Measurements from ENCODE around the gene ENOPH1. TPM values are rescaled to one million over a fixed set of nuclear protein-coding genes. Genes with fewer than 3 reads are reported as not detected.

ENOPH1 gene
- total and polyA plus RNA-seq, 2 of the 13 experiments (the other 11 are each of a cell fraction or from before 2014, with no cell fraction given): 15.5 to 64.3 TPM

DNA sequence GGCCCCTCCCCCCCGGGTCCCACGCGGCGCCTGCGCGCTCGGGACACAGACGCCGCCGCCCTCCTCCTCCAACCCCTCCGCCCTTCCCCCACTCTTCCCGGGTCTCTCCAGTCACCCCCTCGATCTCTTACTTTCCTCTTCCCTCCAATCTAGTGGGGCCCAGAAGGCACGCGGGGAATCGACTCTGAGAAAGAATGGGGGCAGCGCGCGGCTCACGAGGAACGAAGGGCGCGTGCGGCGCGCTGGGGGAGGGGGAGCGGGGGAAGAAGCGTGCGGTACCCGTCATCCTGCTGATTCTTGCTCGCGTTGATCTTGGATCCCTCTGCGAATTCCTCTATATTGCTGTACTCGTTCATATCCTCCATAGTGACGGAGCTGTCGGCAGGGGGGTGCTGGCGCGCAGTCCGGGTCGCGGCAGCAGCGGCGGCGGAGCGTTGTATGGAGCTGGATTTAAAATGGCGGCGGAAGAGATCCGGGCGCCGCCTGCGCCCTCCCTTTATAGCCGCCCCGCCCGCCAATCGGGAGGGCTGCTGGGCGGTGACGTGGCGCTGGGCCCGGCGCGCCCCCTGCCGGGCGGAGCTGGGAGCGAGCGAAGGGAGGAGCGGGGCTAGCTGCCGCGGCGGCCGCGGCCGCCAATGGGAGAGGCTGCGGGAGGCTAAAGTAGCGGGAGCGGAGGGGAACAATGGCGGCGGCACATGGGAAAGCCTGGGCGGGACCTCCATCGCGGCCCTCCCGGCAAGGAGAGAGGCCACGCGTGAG, 1.2 kb upstream of the ENOPH1 start (continued):
- TF ChIP-seq, protein P1, sequence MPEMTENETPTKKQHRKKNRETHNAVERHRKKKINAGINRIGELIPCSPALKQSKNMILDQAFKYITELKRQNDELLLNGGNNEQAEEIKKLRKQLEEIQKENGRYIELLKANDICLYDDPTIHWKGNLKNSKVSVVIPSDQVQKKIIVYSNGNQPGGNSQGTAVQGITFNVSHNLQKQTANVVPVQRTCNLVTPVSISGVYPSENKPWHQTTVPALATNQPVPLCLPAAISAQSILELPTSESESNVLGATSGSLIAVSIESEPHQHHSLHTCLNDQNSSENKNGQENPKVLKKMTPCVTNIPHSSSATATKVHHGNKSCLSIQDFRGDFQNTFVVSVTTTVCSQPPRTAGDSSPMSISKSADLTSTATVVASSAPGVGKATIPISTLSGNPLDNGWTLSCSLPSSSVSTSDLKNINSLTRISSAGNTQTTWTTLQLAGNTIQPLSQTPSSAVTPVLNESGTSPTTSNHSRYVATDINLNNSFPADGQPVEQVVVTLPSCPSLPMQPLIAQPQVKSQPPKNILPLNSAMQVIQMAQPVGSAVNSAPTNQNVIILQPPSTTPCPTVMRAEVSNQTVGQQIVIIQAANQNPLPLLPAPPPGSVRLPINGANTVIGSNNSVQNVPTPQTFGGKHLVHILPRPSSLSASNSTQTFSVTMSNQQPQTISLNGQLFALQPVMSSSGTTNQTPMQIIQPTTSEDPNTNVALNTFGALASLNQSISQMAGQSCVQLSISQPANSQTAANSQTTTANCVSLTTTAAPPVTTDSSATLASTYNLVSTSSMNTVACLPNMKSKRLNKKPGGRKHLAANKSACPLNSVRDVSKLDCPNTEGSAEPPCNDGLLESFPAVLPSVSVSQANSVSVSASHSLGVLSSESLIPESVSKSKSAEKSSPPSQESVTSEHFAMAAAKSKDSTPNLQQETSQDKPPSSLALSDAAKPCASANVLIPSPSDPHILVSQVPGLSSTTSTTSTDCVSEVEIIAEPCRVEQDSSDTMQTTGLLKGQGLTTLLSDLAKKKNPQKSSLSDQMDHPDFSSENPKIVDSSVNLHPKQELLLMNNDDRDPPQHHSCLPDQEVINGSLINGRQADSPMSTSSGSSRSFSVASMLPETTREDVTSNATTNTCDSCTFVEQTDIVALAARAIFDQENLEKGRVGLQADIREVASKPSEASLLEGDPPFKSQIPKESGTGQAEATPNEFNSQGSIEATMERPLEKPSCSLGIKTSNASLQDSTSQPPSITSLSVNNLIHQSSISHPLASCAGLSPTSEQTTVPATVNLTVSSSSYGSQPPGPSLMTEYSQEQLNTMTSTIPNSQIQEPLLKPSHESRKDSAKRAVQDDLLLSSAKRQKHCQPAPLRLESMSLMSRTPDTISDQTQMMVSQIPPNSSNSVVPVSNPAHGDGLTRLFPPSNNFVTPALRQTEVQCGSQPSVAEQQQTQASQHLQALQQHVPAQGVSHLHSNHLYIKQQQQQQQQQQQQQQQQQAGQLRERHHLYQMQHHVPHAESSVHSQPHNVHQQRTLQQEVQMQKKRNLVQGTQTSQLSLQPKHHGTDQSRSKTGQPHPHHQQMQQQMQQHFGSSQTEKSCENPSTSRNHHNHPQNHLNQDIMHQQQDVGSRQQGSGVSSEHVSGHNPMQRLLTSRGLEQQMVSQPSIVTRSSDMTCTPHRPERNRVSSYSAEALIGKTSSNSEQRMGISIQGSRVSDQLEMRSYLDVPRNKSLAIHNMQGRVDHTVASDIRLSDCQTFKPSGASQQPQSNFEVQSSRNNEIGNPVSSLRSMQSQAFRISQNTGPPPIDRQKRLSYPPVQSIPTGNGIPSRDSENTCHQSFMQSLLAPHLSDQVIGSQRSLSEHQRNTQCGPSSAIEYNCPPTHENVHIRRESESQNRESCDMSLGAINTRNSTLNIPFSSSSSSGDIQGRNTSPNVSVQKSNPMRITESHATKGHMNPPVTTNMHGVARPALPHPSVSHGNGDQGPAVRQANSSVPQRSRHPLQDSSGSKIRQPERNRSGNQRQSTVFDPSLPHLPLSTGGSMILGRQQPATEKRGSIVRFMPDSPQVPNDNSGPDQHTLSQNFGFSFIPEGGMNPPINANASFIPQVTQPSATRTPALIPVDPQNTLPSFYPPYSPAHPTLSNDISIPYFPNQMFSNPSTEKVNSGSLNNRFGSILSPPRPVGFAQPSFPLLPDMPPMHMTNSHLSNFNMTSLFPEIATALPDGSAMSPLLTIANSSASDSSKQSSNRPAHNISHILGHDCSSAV (CRISPR knock-in tag; IDR thresholded peaks at IDR 0.05; ENCODE audit: borderline replicate concordance): no peak
- TF ChIP-seq RXRA (CRISPR knock-in tag; IDR thresholded peaks at IDR 0.05) (no peak), HOXA9 (CRISPR knock-in tag; IDR thresholded peaks at IDR 0.05; ENCODE audit: borderline replicate concordance) (peak; percentile 87; the same call in 1 of the 2 replicates), ZNF83 (CRISPR knock-in tag; IDR thresholded peaks at IDR 0.05; ENCODE audit: borderline replicate concordance) (no peak), CREM (IDR thresholded peaks at IDR 0.05) (peak; percentile 57), CREM (CRISPR knock-in tag; IDR thresholded peaks at IDR 0.05) (no peak), ZBTB1 (CRISPR knock-in tag; IDR thresholded peaks at IDR 0.05; ENCODE audit: borderline replicate concordance) (no peak), ZNF501 (CRISPR knock-in tag; IDR thresholded peaks at IDR 0.05) (no peak), ZMYM3 (CRISPR knock-in tag; IDR thresholded peaks at IDR 0.05) (no peak), MLLT10 (CRISPR knock-in tag; IDR thresholded peaks at IDR 0.05) (no peak)
- TF ChIP-seq, protein P2, sequence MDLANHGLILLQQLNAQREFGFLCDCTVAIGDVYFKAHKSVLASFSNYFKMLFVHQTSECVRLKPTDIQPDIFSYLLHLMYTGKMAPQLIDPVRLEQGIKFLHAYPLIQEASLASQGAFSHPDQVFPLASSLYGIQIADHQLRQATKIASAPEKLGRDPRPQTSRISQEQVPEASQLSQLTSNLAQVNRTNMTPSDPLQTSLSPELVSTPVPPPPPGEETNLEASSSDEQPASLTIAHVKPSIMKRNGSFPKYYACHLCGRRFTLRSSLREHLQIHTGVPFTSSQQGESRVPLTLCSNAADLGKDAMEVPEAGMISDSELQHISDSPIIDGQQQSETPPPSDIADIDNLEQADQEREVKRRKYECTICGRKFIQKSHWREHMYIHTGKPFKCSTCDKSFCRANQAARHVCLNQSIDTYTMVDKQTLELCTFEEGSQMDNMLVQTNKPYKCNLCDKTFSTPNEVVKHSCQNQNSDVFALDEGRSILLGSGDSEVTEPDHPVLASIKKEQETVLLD (CRISPR knock-in tag; IDR thresholded peaks at IDR 0.05; ENCODE audit: low read depth): peak; percentile 60; the same call in 1 of the 2 replicates
- TF ChIP-seq, protein P3, sequence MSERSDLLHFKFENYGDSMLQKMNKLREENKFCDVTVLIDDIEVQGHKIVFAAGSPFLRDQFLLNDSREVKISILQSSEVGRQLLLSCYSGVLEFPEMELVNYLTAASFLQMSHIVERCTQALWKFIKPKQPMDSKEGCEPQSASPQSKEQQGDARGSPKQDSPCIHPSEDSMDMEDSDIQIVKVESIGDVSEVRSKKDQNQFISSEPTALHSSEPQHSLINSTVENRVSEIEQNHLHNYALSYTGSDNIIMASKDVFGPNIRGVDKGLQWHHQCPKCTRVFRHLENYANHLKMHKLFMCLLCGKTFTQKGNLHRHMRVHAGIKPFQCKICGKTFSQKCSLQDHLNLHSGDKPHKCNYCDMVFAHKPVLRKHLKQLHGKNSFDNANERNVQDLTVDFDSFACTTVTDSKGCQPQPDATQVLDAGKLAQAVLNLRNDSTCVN (CRISPR knock-in tag; IDR thresholded peaks at IDR 0.05; ENCODE audit: borderline replicate concordance): no peak; the same call in 1 of the 2 replicates
- TF ChIP-seq, protein P4, sequence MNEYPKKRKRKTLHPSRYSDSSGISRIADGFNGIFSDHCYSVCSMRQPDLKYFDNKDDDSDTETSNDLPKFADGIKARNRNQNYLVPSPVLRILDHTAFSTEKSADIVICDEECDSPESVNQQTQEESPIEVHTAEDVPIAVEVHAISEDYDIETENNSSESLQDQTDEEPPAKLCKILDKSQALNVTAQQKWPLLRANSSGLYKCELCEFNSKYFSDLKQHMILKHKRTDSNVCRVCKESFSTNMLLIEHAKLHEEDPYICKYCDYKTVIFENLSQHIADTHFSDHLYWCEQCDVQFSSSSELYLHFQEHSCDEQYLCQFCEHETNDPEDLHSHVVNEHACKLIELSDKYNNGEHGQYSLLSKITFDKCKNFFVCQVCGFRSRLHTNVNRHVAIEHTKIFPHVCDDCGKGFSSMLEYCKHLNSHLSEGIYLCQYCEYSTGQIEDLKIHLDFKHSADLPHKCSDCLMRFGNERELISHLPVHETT (CRISPR knock-in tag; conservative IDR thresholded peaks at IDR 0.05): no peak
- TF ChIP-seq, protein P5, sequence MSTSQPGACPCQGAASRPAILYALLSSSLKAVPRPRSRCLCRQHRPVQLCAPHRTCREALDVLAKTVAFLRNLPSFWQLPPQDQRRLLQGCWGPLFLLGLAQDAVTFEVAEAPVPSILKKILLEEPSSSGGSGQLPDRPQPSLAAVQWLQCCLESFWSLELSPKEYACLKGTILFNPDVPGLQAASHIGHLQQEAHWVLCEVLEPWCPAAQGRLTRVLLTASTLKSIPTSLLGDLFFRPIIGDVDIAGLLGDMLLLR (CRISPR knock-in tag; IDR thresholded peaks at IDR 0.05): peak; percentile 68; the same call in 1 of the 2 replicates
